NCI-H82 treated with DMSO at 0.1 percent for 48 hours (cell line): ENCODE results near the gene NR2C2.
"Not testable (repeated sequence)": the region's sequence is repeated elsewhere in the genome, so short reads cannot be mapped to it uniquely, and the experiment has no call there.

Experiments
- DNase-seq: peaks from one replicate; lab custom pipeline; 2025; ENCODE audit not compliant: unreplicated experiment; lab: John Stamatoyannopoulos, UW

Gene NR2C2

GRCh38 chr3:14947100-14947885, at the start of gene NR2C2:
NR2C2 (plus strand) TSS chr3:14947583; CDS start chr3:15003915, 56,332 bp downstream.
- peak; percentile 17 for DNase-seq

- DNase-seq = no peak
These were observed 48.5 kb upstream of the NR2C2 start for GRCh38 chr3:14898929-14899328.

GRCh38 chr3:14899993-14900618, 47.3 kb upstream of the NR2C2 start:
- DNase-seq = no peak

- DNase-seq = no peak
These were observed 46.2 kb upstream of the NR2C2 start for GRCh38 chr3:14900881-14901873.

GRCh38 chr3:14902719-14903118, 44.7 kb upstream of the NR2C2 start:
- DNase-seq = no peak

GRCh38 chr3:14903501-14903900, 43.9 kb upstream of the NR2C2 start:
- DNase-seq = not testable (repeated sequence)

- DNase-seq = no peak
These were observed 42.2 kb upstream of the NR2C2 start for GRCh38 chr3:14905055-14905657.

GRCh38 chr3:14906355-14906971, 40.9 kb upstream of the NR2C2 start:
- no peak for DNase-seq

- DNase-seq = no peak
These were observed 40.1 kb upstream of the NR2C2 start for GRCh38 chr3:14907043-14907966.

- no peak for DNase-seq
These were observed 38.1 kb upstream of the NR2C2 start for GRCh38 chr3:14909250-14909649.

- no peak for DNase-seq
These were observed 35.7 kb upstream of the NR2C2 start for GRCh38 chr3:14911651-14912050.

- no peak for DNase-seq
These were observed 34.1 kb upstream of the NR2C2 start for GRCh38 chr3:14913071-14913925.

GRCh38 chr3:14913926-14914778, 33.2 kb upstream of the NR2C2 start:
- no peak for DNase-seq

GRCh38 chr3:14914779-14915117, 32.6 kb upstream of the NR2C2 start:
- no peak for DNase-seq

GRCh38 chr3:14915636-14916222, 31.7 kb upstream of the NR2C2 start:
- no peak for DNase-seq

- DNase-seq = no peak
These were observed 29.0 kb upstream of the NR2C2 start for GRCh38 chr3:14918356-14918860.

GRCh38 chr3:14920536-14920935, 26.8 kb upstream of the NR2C2 start:
- no peak for DNase-seq
